Endothelial cell of umbilical vein (primary cell): ENCODE results near the gene PTPN22. TPM values are rescaled to one million over a fixed set of nuclear protein-coding genes. Genes with fewer than 3 reads are reported as not detected.

Source experiments
- BruUV-seq: library from RNA; stranded (reverse); fragments of 400-500 nt; replicated peaks from 2 replicates; lab custom pipeline; 2021; lab: Mats Ljungman, UMichigan
- CTCF ChIA-PET: fragments of 300-600, 350-600 bp; sonication (Branson Sonifier 250); formaldehyde crosslinking; loops from one replicate; lab custom pipeline; 2021; ENCODE audit warnings: antibody characterized with exemption, inconsistent platforms; lab: Charles Lee
- POLR2A ChIA-PET: fragments of 300-600, 350-600 bp; sonication (Branson Sonifier 250); formaldehyde crosslinking; loops from one replicate; lab custom pipeline; 2021; ENCODE audit warnings: antibody characterized with exemption, inconsistent platforms; lab: Charles Lee
- DNase-seq: peaks from one replicate; pipeline ENCODE4 v3.0.0-alpha.2; 2011; ENCODE audit warnings: low read depth, low spot score
- FAIRE-seq: peaks from 2 replicates; lab custom pipeline; 2011; peaks lifted over from hg19 to GRCh38; lab: Jason Lieb, UNC
- H2AFZ ChIP-seq: 2 replicates; pipeline ENCODE4 v1.6.0; 2012; ENCODE audit warnings: low read depth, low read length, control low read depth, inconsistent platforms
- H3K27ac ChIP-seq: 2 replicates; pipeline ENCODE4 v1.5.1; 2011; ENCODE audit warnings: low read depth, mild to moderate bottlenecking, control low read depth, low read length, moderate library complexity; ENCODE audit not compliant: insufficient read depth
- H3K27me3 ChIP-seq, 2 experiments: 2 replicates each; pipeline versions ENCODE4 v1.6.0 to v1.6.1; 2011; ENCODE audit warnings: low read length in 2 of 2, mixed read lengths in 1 of 2; ENCODE audit not compliant: control insufficient read depth in 2 of 2, insufficient read depth in 2 of 2
- H3K36me3 ChIP-seq, 2 experiments: 2 replicates in 1 of 2; 3 replicates in 1 of 2; pipeline ENCODE4 v1.5.1; 2011; ENCODE audit warnings: low read length in 2 of 2, mild to moderate bottlenecking in 1 of 2, moderate library complexity in 1 of 2; ENCODE audit not compliant: control insufficient read depth in 2 of 2, insufficient read depth in 2 of 2; ENCODE audit errors: extremely low read depth in 1 of 2
- H3K4me1 ChIP-seq: 3 replicates; pipeline ENCODE4 v1.5.1; 2011; ENCODE audit warnings: mild to moderate bottlenecking, low read length; ENCODE audit not compliant: control insufficient read depth, insufficient read depth; ENCODE audit errors: extremely low read depth
- H3K4me2 ChIP-seq: 2 replicates; pipeline ENCODE4 v1.6.1; 2011; ENCODE audit warnings: low read length, control low read depth, mixed read lengths; ENCODE audit not compliant: insufficient read depth
- H3K4me3 ChIP-seq, 3 experiments: fragments of 200-600 bp in 1 of 3; sonication (generic), shearing (Covaris generic) in 1 of 3; replicated peaks in 1 of 3; 2 replicates each; pipeline ENCODE4 v1.5.1; 2011 to 2016; ENCODE audit warnings: control low read depth in 3 of 3, low read length in 3 of 3, mild to moderate bottlenecking in 2 of 3, inconsistent platforms in 1 of 3, low read depth in 1 of 3, moderate library complexity in 1 of 3; ENCODE audit not compliant: insufficient read depth in 1 of 3
- H3K79me2 ChIP-seq: 2 replicates; pipeline ENCODE4 v1.6.0; 2012; ENCODE audit warnings: low read length, inconsistent platforms; ENCODE audit not compliant: control insufficient read depth, insufficient read depth
- H3K9ac ChIP-seq: replicated peaks from 2 replicates; pipeline ENCODE3; 2011; ENCODE audit warnings: low read length, control low read depth; ENCODE audit not compliant: insufficient read depth; ENCODE audit errors: extremely low read depth
- H3K9me1 ChIP-seq: replicated peaks from 3 replicates; pipeline ENCODE4 v1.6.0; 2011; ENCODE audit warnings: mild to moderate bottlenecking, low read length; ENCODE audit not compliant: control insufficient read depth, insufficient read depth; ENCODE audit errors: extremely low read depth
- H3K9me3 ChIP-seq: replicated peaks from 2 replicates; pipeline ENCODE4 v1.5.1; 2012; ENCODE audit warnings: low read length, inconsistent platforms; ENCODE audit not compliant: control insufficient read depth, insufficient read depth
- H4K20me1 ChIP-seq: replicated peaks from 2 replicates; pipeline ENCODE3; 2011; ENCODE audit warnings: mild to moderate bottlenecking, low read length; ENCODE audit not compliant: control insufficient read depth, insufficient read depth; ENCODE audit errors: extremely low read depth
- CTCF ChIP-seq, 2 donors: IDR thresholded peaks; 1 replicate in 1 of 2; 2 replicates in 1 of 2; pipeline ENCODE4 v1.5.1; 2011; ENCODE audit warnings: low read length in 2 of 2, mild to moderate bottlenecking in 2 of 2, moderate library complexity in 2 of 2, control low read depth in 1 of 2, inconsistent platforms in 1 of 2, low read depth in 1 of 2; ENCODE audit not compliant: insufficient read depth in 1 of 2; ENCODE audit errors: extremely low read depth in 1 of 2
- EZH2 ChIP-seq: IDR thresholded peaks from 2 replicates; pipeline ENCODE4 v1.6.1; 2012; ENCODE audit warnings: borderline replicate concordance, low read depth, mild to moderate bottlenecking, moderate library complexity, low read length, inconsistent platforms; ENCODE audit not compliant: severe bottlenecking
- FOS ChIP-seq: IDR thresholded peaks from 2 replicates; pipeline ENCODE4 v1.6.1; 2011; ENCODE audit warnings: mild to moderate bottlenecking, low read length, moderate library complexity, borderline replicate concordance; ENCODE audit not compliant: insufficient read depth
- GATA2 ChIP-seq: IDR thresholded peaks from 2 replicates; pipeline ENCODE4 v1.7.0; 2011; ENCODE audit warnings: low read depth, mild to moderate bottlenecking, moderate library complexity, mixed read lengths, low read length; ENCODE audit not compliant: insufficient read length, insufficient read depth
- JUN ChIP-seq: IDR thresholded peaks from 2 replicates; pipeline ENCODE4 v1.6.1; 2011; ENCODE audit warnings: borderline replicate concordance, low read depth; ENCODE audit not compliant: insufficient read length, insufficient read depth
- MAX ChIP-seq: IDR thresholded peaks from 2 replicates; pipeline ENCODE4 v1.6.1; 2011; ENCODE audit not compliant: insufficient read depth, insufficient read length
- MYC ChIP-seq: IDR thresholded peaks from one replicate; pipeline ENCODE4 v1.6.1; 2011; ENCODE audit warnings: mild to moderate bottlenecking, low read depth, low read length
- POLR2A ChIP-seq: IDR thresholded peaks from 2 replicates; pipeline ENCODE4 v1.6.1; 2012; ENCODE audit warnings: low read depth, mild to moderate bottlenecking, control low read depth, low read length
- dilution Hi-C: fragments of 300-500 bp; cut with MboI; formaldehyde crosslinking; loops from one replicate; pipeline ENCODE4 v1.15.0; 2019; ENCODE audit warnings: low sequenced_read_pairs; ENCODE audit not compliant: extremely low pct_ligation_motif_present
- intact Hi-C: fragments of 100-400 bp; cut with micrococcal nuclease; formaldehyde crosslinking; loops from one replicate; pipeline ENCODE4 v1.10.0; 2022
- polyA plus RNA-seq, 4 experiments: library from polyadenylated mRNA; depleted of rRNA in 3 of 4; stranded (reverse) in 3 of 4; unstranded in 1 of 4; fragments of >200 nt; gene quantifications; 2 replicates each; pipeline versions ENCODE4 v1.2.1 to v1.2.3, GENCODE V29; 2011 to 2012; ENCODE audit warnings: missing spikeins in 1 of 4
- total RNA-seq: library from RNA; stranded (reverse); gene quantifications from 2 replicates; pipeline ENCODE4 v1.2.3, GENCODE V29; 2021

The PTPN22 gene
- total and polyA plus RNA-seq, 2 donors (not counting 3 experiments of a cell fraction or from before 2014, with no cell fraction given), result not detected

GRCh38 chr1:113765306-113766230 lies 105.9 kb downstream of the PTPN22 start:
- Histone ChIP-seq H2AFZ (no peak overlapping the region), H3K4me2 (no peak overlapping the region), H3K27ac (no peak overlapping the region), H3K9me1 (no peaks in the 10 kb centered on the region), H3K9ac (no peak overlapping the region), H3K4me1 (no peaks in the 10 kb centered on the region), H3K36me3 (peaks cover 3 to 13% of the 10 kb centered on the region in 2 experiments), H4K20me1 (no peaks in the 10 kb centered on the region), H3K9me3 (no peaks in the 10 kb centered on the region), H3K4me3 (no peak overlapping the region), H3K27me3 (no peaks in the 10 kb centered on the region), H3K79me2 (peaks cover 1% of the 10 kb centered on the region)
- dilution Hi-C loops (no loop called here), intact Hi-C loops (no loop called here)
- DNase-seq, result no peak
- no TSS peak for BruUV-seq
- no peak for TF ChIP-seq JUN
- TF ChIP-seq MAX, result no peak
- no peak for TF ChIP-seq FOS
- TF ChIP-seq EZH2, result no peak
- no peak for TF ChIP-seq CTCF (IDR thresholded peaks at IDR 0.05; ENCODE audit: extremely low read depth in 1 of 2, insufficient read depth in 1 of 2, low read depth in 1 of 2, low read length in 2 of 2)
- no peak for TF ChIP-seq POLR2A
- TF ChIP-seq GATA2, result no peak
- no peak for TF ChIP-seq MYC
- ChIA-PET CTCF (no interaction called here), POLR2A (no interaction called here)
- no peak for FAIRE-seq

Other genes starting within 250 kb of the PTPN22 start
- gene PHTF1, start 112.2 kb downstream of the PTPN22 start, total RNA-seq, result 62.6 and 68.7 TPM in 2 replicates
- 20.3 and 26.3 TPM in 2 replicates for gene PHTF1, start 112.2 kb downstream of the PTPN22 start, polyA plus RNA-seq
- 10.8 and 13.4 TPM in 2 replicates for gene RSBN1, start 59.2 kb downstream of the PTPN22 start, total RNA-seq
- 3.5 and 4.0 TPM in 2 replicates for gene RSBN1, start 59.2 kb downstream of the PTPN22 start, polyA plus RNA-seq
- gene BCL2L15, start 15.9 kb upstream of the PTPN22 start, total RNA-seq, result 0.29 and 1.3 TPM in 2 replicates
- gene BCL2L15, start 15.9 kb upstream of the PTPN22 start, polyA plus RNA-seq, result 0.28 and 0.40 TPM in 2 replicates
- 29.4 and 33.0 TPM in 2 replicates for gene AP4B1, start 33.1 kb upstream of the PTPN22 start, total RNA-seq
- 15.4 and 21.9 TPM in 2 replicates for gene AP4B1, start 33.1 kb upstream of the PTPN22 start, polyA plus RNA-seq
- gene DCLRE1B, start 33.6 kb upstream of the PTPN22 start, total RNA-seq, result 10.7 and 10.8 TPM in 2 replicates
- 5.6 and 6.1 TPM in 2 replicates for gene DCLRE1B, start 33.6 kb upstream of the PTPN22 start, polyA plus RNA-seq
- 50.2 and 56.1 TPM in 2 replicates for gene HIPK1, start 57.6 kb upstream of the PTPN22 start, total RNA-seq
- gene HIPK1, start 57.6 kb upstream of the PTPN22 start, polyA plus RNA-seq, result 39.3 and 41.1 TPM in 2 replicates
- gene OLFML3, start 107.8 kb upstream of the PTPN22 start, total RNA-seq, result 1.7 and 3.4 TPM in 2 replicates
- 3.9 TPM in 2 replicates for gene OLFML3, start 107.8 kb upstream of the PTPN22 start, polyA plus RNA-seq